NCI-H2196 (cell line): ENCODE results near the gene PLEKHM1.

Experiments used
- DNase-seq: peaks from one replicate; lab custom pipeline; 2025; ENCODE audit not compliant: unreplicated experiment; lab: John Stamatoyannopoulos, UW

Gene PLEKHM1

DNA sequence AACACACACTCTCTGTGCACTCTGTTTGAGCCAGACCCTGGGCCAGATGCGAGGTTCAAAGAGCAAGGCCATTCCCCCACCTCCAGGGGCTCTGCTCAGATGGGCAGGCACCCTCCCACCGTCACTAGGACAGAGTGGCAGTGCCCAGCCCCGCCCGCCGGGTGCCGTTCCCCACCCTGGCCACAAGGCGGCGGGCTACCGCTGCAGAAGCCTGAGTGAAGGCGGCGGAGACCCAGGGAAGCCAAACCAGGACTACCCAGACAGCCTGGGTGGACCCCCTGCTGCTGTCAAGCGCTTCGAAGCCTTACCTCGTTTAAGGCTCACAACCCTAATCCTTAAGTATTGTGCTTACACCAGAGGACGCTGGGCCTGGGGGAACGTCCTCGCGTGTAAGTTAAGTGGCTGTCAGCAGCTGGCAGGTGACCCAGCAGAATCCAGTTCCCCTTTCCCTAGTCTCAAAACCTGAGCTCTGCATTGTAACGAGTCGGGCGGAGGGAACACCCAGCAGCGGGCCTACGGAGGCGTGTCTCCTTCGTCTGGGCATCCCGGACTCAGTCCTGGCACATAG lies 62.4 kb downstream of the PLEKHM1 start:
- DNase-seq, result peak; percentile 81

DNA sequence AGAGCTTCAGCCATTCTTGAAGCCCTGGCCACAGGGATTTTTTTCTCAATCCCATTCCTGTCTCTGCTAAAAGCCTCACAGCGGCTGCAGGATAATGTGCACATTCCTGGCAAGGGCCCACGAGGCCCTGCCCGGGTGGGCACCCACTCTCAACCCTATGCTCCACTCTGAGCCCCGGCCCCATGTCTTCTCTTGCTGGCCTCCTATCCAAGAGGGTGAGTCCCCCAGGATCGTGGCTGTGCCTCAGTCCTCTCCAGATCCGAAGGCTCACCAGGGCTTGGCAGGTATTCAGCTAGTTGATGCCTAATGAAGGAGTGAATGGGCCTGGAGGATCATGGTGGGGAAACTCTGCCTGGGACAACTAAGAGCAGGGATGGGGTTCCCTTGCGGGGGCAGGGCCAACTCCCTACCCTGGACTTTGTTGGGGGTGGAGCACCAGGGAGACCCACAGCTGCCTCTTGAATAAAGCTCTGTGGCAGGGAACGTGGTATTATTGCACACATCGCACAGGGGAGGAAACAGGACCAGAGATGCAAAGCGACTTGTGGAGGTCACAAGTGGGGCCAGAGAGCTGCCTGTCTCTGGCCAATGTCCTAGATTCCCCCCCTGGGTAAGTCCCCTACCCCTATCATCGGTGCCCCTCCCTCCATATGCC lies 63.2 kb downstream of the PLEKHM1 start:
- DNase-seq, result no peak

DNA sequence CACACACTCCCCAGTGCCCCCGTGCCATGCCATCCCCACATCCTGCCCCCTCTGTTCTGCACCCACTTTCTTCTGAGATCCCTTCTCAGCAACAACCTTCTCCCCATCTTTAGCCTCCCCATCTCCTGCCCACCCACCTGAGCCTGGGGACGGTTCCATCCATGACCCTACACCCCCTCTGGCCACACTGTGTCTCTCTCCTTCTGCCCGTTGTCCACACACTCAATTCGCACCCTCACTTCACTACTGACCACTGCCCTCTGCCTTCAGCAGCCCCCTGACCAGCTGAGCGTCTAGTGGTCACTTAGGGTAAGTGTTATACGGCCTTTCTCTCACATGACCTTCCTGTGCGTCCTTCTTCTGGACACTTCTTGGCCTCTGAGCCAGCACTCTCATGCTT lies 64.0 kb downstream of the PLEKHM1 start:
- no peak for DNase-seq

DNA sequence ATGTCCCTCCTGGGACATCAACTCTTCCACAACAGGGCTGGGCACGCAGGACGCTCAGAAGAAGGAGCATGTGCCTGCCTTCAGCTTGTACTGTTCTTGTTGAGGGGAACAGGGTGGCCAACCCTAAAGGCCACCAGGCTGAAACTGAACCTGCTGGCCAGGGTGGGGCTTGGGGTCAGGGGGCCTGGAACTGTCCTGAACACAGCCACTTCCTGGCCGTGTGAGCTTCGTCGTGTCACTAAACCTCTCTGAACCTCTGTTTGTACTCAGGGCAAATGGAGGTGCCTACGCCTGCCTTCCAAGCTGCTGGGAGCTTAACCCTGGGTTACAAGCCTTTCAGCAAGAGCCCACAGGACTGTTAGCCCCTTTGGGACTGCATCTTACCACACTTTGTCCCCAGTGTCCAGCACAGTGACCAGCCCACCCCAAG lies 64.5 kb downstream of the PLEKHM1 start:
- DNase-seq, result no peak

DNA sequence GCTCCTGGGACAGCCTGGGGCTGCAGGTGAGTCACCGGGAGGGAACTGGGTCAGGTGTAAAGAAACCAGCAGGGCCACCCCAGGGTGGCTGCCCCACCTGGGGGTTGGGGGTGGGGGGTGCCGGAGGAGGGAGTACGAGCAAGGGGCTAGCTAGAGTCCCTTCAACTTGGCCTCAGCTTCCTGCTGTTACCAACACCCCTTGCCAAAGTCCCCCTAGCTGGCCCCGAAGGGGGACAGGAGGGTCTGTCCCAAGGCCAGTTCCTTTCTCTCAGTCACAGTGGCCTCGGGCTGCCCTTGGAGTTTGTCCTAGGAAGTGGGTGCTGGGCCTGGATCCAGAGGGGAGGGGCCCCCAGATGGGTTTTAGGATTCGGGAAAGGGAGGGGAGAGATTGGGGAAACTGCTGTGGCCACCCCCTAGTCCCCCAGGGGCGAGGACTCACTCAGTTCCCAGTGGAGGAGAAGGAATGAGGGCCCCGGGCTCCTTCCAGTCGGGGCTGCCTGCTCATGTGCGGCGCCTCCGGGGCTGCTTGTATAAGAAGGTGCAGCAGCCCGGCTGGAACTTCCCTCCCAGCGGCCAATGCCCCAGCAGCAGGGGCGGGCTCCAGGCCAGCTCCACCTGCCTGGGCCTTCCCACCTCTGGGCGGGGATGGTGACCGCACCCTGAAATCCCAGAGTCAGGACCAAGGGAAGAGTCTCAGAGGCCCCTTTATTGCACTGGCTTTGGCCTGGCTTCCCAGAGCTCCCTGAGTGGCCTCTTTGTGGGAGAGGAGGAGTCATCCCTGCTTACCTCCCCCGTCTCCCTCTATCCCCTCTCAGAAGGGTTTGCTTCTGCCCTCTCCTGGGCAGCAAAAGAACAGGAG lies 65.2 kb downstream of the PLEKHM1 start:
- peak; percentile 92 for DNase-seq

DNA sequence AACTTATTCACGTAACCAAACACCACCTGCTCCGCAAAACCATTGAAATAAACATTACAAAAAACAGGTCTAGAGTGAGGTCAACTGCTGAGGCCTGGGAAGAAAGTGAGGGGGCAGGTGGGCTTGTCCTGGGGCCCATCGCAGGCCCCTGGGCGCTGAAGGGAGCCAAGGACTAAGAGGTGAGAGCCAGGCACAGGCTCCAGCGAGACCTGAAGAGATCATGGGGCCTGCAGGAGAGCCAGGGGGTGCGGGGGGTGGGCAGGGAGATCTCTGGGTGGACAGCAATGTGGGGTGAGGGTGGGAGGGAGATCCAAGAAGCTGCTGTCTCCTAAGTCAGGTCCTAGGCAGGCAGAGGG lies 65.8 kb downstream of the PLEKHM1 start:
- no peak for DNase-seq

DNA sequence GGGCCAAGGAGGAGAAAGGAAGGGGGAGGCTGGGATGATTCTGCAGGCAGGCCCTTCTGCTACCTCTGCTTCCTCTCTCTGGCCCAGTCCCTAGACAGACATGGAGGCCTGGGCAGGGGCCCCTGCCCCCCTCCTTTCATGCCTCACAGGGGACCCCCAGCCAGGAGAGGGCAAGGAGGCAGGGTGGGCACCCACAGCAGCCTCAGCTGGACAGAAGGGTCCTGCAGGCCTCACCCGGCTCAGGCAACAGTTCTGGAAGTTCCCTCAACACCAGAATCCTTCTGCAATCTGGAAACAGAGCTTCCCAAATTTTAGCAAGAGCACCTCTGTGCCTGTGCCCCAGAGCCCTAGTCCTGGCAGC lies 66.6 kb downstream of the PLEKHM1 start:
- no peak for DNase-seq

DNA sequence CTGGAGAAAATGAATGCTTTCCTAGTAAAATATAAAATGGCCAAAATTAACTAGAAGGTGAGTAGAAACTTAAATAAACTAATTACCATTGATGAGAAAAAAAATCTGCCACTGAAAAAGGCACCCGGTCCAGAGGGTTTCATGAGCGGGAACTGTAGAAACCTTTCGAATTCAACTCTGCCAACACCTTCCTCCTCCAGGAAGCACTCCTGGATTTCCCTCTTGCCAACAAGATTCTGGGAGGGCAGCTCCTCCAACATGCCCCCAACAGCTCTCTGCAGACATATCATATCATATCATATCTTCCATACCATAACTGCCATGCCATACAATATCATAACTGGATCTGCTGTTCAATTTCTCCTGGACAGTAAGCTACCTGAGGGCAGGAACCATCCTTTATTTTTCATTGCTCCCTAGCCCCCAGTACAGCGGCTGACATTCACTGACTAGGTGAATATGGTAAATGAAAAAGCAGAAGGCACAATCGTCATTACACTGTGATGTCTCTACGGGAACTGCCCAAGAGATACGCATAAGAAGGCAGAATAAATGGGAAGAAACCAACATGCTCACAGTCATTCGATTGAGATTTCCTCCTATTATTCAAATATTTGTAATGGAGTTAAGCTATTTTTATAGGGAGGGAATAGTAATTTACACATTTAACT lies 67.1 kb downstream of the PLEKHM1 start:
- DNase-seq, result no peak

DNA sequence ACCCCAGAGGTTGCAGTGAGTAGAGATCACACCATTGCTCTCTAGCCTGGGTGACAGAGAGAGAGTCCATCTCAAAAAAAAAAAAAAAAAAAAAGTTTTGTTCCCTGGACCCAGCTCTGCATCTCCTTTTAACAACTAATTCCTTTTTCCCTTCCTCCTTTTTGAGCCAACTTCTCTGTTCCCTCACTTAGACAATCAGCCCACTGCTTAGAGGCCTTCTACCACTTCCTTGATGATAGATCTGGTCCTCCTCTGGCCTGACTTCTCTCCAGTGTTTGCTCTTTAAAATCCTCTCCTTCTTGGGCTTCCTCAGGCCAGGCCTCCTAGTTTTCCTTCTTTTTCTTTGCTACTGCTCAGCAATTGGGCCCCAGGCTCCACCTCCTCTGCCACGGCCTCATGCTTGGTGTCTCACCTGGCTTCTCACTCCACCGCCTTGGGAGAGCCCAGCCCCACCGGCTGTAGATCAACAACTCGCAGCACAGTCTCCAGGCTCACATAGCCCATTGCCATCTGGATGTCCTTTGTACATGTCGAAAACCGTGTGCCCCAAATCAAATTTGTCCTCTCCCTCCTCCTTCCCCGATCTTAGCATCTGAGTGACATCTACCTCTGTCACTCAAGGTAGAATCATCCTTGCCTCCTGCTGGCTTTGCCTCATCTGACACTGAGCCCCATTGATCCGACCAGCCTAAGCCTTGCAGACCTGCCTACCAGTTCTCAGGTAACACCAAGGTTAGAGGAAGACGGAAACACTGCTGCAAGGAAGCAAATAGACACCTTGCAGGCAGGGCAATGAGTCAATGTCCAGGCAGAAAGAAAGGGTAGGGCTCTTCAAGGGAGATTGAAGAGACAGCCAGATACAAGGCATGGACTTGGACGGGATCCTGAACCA lies 75.3 kb downstream of the PLEKHM1 start:
- no peak for DNase-seq

DNA sequence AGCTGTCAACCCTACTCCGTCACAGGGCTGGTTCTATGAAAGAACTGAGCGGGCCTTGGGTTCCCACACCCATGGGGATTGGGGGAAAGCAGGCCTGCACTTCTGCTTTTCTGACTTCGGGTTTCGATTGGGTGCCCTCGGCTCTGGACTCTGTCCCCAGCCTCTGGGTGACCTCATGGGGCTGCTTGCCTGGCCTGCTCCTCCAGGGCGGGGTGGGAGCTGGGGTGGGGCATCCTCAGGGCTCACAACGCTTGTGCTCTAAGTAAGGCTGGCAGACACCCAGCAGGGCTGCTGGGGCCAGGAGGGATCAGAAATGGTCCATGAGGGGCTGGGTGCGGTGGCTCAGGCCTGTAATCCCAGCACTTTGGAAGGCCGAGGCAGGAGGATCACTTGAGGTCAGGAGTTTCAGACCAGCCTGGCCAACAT lies 77.0 kb downstream of the PLEKHM1 start:
- no peak for DNase-seq

DNA sequence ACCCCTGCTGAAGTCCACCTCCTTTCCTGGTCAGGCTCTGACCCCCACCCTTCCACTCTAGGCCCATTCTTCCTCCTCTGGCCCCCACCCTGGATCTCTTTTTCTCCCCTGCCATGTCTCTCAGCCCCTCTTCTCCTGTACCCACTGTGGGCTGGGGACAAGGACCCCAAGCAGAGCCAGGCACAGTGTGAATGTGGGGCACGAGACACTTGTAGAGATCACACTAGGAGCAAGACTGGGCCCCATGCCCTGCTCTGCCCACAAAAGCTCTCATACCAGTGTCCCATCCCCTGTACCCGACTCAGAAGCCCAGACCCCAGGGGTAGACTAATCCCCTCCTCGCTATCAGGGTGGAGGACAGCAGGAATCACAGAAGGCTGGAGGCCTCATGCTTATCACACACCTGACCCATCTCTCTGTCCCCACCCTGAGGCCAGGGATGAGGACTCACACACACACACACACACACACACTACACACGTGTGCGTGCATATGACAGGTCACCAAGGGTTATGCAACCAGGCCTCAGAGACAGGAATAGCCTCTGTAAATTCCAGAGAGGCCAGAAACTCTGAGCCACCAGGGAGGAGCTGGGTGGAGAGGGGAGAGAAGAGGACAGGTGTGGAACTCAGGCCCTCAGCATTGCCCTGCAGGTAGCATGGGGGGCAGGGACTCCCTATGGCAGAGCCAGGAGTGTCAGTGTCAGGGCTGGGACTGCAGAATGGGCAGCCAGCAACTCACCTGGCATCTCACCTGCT lies 79.0 kb downstream of the PLEKHM1 start:
- no peak for DNase-seq

DNA sequence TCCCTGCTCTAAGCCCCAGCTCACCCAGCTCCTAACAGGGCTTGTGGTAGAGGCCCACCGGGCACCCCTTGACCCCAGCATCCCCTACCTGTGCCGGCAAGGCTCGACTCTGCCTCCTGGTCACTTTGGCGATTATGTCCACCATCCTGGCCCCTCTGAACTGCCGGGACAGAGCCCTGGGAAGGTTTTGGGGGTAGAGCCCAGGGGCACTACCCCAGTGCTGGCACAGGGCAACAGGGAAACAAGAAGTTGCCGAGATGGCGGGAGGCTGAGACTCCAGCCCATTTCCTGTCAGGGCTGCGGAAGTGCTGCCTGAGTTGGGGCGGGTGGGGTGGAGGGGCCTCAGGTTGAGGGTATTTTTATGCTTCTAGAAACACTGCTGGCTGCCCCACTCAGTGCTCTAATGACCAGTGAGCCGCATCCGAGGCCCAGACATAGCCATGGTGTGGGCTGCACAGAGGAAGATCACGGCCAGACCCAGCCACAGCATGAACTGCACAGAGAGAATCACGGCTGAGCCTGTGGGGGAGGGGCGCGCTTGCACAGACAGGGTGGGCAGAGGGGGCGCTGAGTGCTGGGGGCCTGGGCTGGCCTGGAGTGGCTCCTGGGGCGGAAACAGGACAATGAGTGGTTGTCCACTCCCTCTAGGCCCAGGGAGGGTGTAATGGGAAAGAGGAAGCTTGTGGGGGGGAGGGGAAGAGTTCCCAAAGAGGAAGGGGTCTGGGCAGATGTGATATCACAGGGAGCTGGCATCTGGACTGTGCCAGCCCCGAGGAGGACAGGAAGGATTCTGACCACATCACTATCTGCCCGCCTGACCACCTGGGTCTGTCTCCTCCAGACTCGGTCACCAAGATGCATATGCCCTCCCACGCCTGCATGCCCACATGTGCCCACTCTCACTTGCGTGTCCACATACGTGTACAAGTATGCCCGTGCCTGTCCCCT lies 80.1 kb downstream of the PLEKHM1 start:
- DNase-seq, result no peak

DNA sequence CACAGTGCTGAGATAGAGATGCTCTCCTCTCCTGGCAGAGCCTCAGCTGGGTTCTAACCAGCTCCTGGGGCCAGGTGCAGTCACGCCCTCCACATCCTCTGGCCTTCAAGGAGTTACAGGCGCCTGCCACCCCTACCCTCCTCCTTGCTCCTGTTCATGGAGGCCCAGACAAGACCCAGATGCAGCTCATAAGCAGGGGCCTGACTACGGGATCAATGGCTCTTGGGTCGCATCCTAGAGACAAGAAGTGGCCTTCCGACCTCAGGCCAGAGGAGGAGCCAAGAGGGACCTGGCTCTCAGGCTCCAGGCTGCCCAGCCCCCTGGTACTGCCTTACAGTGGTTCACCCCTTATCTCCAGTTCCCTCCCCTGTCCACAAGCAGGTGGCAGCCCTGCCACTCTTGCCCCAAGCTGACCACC lies 80.9 kb downstream of the PLEKHM1 start:
- no peak for DNase-seq

DNA sequence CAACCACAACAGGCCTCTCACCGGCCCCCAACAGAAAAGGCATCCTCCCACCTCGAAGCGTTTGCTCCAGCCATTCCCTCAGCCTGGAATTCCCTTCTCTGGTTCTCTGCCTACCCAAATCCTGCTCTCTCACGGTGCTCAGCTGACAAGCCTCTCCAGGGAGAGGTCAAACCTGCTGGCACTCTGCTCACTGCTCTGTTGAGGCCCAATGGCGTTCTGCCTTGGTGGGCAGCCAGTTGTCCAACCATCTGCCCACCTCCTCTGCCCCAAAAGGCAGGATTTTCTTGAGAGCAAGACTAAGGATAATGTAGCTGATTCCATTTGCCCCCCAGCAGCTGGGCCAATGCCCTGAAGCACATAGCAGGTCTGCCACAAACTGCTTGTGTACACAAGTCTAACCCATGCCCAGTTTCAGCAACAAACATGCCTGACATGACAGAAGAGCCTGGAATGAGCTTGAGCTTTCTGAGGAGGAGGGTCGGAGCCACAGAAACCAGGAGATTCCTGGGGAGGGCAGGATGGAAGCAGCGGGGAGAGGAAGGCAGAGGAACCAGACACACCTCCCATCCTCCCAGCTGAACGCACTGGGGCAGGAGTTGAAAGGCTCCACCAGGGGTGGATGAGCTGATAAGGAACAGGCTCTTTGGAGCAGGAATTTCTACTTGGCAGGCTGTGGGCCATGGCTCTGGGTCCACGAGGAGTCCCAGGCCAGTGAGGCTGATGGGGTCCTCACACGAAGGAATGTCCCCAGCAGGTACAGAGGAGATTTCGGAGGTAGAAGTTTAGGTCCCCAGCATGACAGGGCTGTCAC lies 81.7 kb downstream of the PLEKHM1 start:
- DNase-seq, result no peak

DNA sequence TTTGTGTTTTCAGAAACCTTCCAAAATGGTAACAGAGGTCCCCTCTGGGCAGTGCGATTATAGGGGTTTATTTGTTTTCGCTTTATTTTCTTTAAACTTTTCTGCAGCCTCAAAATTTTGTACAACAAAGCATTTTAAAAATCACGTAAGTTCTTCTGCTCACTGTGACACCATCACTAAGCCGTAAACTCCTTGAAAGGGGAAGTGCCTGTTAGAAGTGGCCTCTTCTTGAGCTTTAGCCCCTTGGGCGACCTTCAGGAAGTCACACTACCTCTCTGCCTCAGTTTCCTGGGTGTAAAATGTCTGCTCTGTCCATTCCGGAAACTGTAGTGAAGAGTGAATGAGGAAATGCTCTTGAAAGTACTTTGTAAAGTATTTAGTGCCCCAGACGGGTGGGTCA lies 84.4 kb downstream of the PLEKHM1 start:
- no peak for DNase-seq

DNA sequence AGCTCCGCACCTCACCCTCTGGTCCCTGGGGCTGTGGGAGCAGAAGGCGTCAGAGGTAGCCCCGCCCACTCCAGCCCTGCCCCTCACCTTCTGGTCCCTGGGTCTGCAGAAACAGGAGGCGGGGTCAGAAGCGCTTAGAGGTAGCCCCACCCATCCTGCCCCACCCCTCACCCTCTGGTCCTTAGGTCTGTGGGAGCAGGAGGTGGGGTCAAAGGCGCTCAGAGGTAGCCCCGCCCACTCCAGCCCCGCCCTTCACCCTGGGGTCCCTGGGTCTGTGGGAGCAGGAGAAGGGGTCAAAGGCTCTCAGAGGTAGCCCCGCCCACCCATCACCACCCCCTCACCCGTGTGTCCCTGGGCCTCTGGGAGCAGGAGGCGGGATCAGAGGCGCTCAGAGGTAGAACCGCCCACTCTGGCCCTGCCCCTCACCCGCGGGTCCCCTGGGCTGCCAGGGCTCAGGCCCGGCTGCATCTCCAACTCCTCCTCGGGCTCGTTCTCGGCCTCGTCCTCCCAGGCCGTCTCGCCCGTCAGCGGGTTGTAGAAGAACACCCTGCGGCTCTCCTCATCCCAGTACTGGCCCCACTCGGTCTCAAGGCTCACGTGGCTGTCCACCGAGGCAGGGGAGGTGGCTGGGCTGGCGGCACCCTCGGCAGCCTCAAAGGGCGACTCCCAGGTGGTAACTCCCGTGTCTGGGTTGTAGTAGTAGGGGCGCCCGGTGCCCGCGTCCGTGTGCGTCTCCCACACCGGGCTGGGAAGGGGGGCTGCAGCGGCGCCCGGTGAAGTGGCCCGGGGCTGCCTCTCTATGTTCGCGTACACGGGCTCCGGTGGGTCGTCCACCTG lies 85.1 kb downstream of the PLEKHM1 start:
- no peak for DNase-seq

DNA sequence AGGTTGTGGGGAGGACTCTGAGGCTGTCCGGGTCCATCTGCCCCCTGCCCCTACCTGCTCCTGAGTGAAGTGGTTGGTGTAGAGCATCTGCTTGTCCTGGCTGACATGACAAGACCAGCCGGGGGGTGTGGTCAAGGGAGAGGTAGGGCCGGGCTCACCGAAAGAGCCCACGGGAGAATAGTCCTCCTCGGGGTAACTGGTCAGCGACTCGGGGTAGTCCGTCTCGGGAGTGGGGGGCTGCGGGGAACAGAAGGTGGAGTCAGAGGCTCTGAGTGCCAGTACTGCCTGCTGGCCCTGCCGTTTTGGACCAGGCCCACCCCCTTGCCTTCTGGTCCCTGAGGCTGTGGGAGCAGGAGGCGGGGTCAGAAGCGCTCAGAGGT lies 85.7 kb downstream of the PLEKHM1 start:
- DNase-seq, result no peak
